ENCODE measurements around the gene FYN. TPM values are rescaled to one million over a fixed set of nuclear protein-coding genes. Genes with fewer than 3 reads are reported as not detected.
A peak's percentile ranks its signal among the peaks of the same experiment; 100 is the strongest.
"Not testable (repeated sequence)": the region's sequence is repeated elsewhere in the genome, so short reads cannot be mapped to it uniquely, and the experiment has no call there.

Gene FYN
- total RNA-seq, 1 donor from 2014 or later: 46.3 TPM

DNA sequence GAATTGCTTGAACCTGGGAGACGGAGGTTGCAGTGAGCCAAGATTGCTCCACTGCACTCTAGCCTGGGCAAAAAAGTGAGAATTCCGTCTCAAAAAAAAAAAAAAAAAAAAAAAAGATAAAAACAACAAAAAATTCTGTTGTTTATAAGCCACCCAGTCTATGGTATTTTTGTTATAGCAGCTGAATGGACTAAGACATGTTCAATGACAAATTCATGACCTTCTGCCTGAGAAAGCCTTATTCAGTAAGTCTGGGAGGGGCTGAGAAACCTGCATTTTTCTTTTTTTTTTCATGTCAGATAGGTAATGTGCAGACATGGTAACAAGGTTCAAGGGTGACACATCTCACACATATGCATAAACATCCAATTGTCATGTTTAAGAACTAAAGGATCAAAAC lies 227.2 kb downstream of the FYN start:
- Histone ChIP-seq H3K27ac (replicated peaks) (no peak overlapping the region), H3K4me1 (peaks cover 4% of the 10 kb centered on the region), H3K9me3 (replicated peaks) (no peaks in the 10 kb centered on the region), H3K27me3 (ENCODE audit: low read depth) (no peaks in the 10 kb centered on the region), H3K36me3 (no peaks in the 10 kb centered on the region), H3K4me3 (no peak overlapping the region)
- DNase-seq: no peak
- TF ChIP-seq, protein P1, sequence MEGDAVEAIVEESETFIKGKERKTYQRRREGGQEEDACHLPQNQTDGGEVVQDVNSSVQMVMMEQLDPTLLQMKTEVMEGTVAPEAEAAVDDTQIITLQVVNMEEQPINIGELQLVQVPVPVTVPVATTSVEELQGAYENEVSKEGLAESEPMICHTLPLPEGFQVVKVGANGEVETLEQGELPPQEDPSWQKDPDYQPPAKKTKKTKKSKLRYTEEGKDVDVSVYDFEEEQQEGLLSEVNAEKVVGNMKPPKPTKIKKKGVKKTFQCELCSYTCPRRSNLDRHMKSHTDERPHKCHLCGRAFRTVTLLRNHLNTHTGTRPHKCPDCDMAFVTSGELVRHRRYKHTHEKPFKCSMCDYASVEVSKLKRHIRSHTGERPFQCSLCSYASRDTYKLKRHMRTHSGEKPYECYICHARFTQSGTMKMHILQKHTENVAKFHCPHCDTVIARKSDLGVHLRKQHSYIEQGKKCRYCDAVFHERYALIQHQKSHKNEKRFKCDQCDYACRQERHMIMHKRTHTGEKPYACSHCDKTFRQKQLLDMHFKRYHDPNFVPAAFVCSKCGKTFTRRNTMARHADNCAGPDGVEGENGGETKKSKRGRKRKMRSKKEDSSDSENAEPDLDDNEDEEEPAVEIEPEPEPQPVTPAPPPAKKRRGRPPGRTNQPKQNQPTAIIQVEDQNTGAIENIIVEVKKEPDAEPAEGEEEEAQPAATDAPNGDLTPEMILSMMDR (IDR thresholded peaks at IDR 0.05; ENCODE audit: borderline replicate concordance): no peak
- intact Hi-C loops (cut with micrococcal nuclease): loop anchor here (10.0 kb wide), 2 partner anchors 281 to 391 kb away; a partner anchor contains a TSS

DNA sequence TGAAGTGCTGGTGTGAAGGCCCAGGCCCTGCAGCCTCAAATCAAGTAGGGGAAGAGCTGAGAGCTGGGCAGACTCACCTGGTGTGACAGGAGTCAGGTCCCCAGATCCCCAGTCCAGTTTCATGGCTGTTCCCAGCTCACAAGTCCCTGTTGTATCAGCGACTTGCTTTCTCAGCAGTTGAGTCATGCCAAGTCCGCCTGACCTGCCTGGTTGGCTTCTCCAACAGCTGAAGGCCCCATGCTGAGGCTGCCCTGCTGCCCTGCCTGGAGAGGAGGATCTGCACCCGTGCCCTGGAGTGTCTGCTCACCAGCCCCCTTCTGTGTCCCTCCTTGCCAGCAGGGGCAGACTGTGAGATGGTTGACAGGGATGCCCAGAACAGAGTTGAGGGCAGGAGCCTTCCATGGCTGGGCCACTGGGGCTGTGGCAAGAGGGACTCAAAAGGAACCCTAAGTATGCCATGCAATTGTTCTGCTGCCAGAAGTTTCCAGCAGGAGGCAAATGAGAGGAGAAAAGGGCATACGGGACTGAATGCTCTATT lies 228.3 kb downstream of the FYN start:
- H3K27ac ChIP-seq (replicated peaks): no peak overlapping the region
- no peaks in the 10 kb centered on the region for H3K9me3 ChIP-seq (replicated peaks)
- no peaks in the 10 kb centered on the region for H3K27me3 ChIP-seq (ENCODE audit: low read depth)
- DNase-seq: no peak
- intact Hi-C loops (cut with micrococcal nuclease): loop anchor here (5.0 to 10.0 kb wide), 3 partner anchors 163 to 390 kb away; partner anchors contain the start of gene REV3L
- no peaks in the 10 kb centered on the region for H3K36me3 ChIP-seq
- TF ChIP-seq, protein P1 (IDR thresholded peaks at IDR 0.05; ENCODE audit: borderline replicate concordance): no peak
- no peak overlapping the region for H3K4me3 ChIP-seq
- peaks cover 4% of the 10 kb centered on the region for H3K4me1 ChIP-seq

DNA sequence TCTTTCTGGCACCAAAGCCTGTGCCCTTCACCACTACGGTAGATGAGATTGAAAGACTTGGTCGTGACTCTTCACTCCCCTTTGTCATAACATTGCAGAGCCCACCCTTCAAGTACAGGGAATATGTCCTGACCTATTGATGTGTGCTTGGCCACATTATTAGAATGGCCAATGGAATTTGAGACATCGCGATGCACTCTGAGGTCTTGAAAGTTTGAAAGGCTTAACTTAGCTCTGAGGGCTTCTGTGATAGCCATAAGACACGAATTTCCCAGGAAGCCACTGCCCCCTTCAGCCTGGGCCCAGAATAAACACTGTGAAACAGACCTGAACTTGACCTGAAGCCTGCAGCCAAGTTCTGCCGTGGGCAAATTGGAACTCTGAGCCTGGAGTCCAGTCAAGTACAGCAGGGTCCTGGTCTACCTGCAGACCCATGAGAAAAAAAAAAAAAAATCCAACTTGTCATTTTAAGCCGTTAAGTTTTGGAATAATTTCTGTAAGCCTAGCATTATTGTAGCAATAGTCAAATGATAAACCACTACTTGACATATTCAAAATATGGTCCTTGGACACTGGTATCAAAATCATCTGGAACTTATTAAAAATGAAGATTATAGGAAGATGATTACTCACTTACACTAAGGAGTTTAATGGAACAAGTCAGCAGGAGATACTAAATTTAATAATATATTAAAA lies 230.6 kb downstream of the FYN start:
- Histone ChIP-seq H3K4me3 (peak overlapping the region; percentile 31), H3K36me3 (no peaks in the 10 kb centered on the region), H3K9me3 (replicated peaks) (no peaks in the 10 kb centered on the region), H3K4me1 (peaks cover 4% of the 10 kb centered on the region), H3K27me3 (ENCODE audit: low read depth) (no peaks in the 10 kb centered on the region), H3K27ac (replicated peaks) (no peak overlapping the region)
- TF ChIP-seq, protein P1 (IDR thresholded peaks at IDR 0.05; ENCODE audit: borderline replicate concordance): peak; percentile 76
- intact Hi-C loops (cut with micrococcal nuclease): loop anchor here (5.0 to 10.0 kb wide), 3 partner anchors 160 to 388 kb away; partner anchors contain the start of gene REV3L
- peak; percentile 65 for DNase-seq

DNA sequence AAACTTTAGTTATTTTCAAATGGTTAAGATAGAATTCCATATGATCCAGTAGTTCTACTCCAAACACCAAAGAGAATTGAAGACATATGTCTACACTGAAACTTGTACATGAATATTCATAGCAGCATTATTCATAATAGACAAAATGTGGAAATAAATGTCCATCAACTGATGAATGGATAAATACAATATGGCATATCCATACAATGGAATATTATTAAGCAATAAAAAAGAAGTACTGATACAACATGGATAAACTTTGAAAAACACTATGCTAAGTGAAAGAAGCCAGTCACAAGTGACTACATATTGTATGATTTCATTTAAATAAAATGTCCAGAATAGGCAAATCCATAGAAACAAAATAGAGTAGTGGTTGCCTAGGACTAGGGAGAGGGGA lies 234.0 kb downstream of the FYN start:
- H3K4me3 ChIP-seq: no peak overlapping the region
- H3K27ac ChIP-seq (replicated peaks): no peak overlapping the region
- TF ChIP-seq, protein P1 (IDR thresholded peaks at IDR 0.05; ENCODE audit: borderline replicate concordance): no peak
- intact Hi-C loops (cut with micrococcal nuclease): no loop called here
- no peak for DNase-seq
- no peaks in the 10 kb centered on the region for H3K36me3 ChIP-seq
- H3K9me3 ChIP-seq (replicated peaks): no peaks in the 10 kb centered on the region
- no peaks in the 10 kb centered on the region for H3K27me3 ChIP-seq (ENCODE audit: low read depth)
- H3K4me1 ChIP-seq: peaks cover 4% of the 10 kb centered on the region

DNA sequence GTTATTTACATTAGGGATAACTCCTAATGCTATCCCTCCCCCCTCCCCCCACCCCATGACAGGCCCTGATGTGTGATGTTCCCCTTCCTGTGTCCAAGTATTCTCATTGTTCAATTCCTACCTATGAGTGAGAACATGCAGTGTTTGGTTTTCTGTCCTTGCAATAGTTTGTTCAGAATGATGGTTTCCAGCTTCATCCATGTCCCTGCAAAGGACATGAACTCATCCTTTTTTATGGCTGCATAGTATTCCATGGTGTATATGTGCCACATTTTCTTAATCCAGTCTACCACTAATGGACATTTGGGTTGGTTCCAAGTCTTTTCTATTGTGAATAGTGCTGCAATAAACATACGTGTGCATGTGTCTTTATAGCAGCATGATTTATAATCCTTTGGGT lies 238.3 kb downstream of the FYN start:
- intact Hi-C loops (cut with micrococcal nuclease): not testable (repeated sequence)

DNA sequence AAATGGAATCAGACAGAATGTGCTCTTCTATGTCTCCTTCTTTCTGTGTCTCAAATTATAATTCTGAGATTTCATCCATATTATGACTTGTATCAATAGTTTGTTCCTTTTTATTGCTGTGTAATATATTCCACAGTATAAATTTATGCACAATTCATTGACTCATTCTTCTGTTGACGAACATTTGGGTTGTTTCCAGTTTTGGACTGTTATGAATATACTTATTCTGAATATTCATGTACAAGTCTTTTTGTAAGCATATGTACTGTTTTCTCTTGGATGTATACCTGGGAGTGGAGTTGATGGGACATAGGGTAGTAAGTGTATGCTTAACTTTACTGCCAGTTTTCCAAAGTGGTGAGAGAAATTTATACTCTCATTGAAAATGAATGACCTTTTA lies 239.4 kb downstream of the FYN start:
- intact Hi-C loops (cut with micrococcal nuclease): no loop called here
- H3K4me1 ChIP-seq: peaks cover 4% of the 10 kb centered on the region
- H3K9me3 ChIP-seq (replicated peaks): peaks cover 9% of the 10 kb centered on the region
- TF ChIP-seq, protein P1 (IDR thresholded peaks at IDR 0.05; ENCODE audit: borderline replicate concordance): no peak
- no peaks in the 10 kb centered on the region for H3K36me3 ChIP-seq
- DNase-seq: no peak
- no peaks in the 10 kb centered on the region for H3K27me3 ChIP-seq (ENCODE audit: low read depth)
- H3K4me3 ChIP-seq: no peak overlapping the region
- H3K27ac ChIP-seq (replicated peaks): no peak overlapping the region

More for the DNA sequence above, 238.3 kb downstream of the FYN start:
- H3K27ac ChIP-seq (replicated peaks); H3K36me3 ChIP-seq; H3K9me3 ChIP-seq (replicated peaks); H3K4me1 ChIP-seq; H3K27me3 ChIP-seq (ENCODE audit: low read depth); DNase-seq; H3K4me3 ChIP-seq: not testable (repeated sequence)

All from left ventricle myocardium inferior (tissue), 1 donor.